Activated T-cell treated with anti-CD3 and anti-CD28 coated beads, Interleukin-2, amount 50 U/mL, for 48 hours (primary cell): ENCODE data around the gene AKT1S1.
"Not testable (repeated sequence)": the region's sequence is repeated elsewhere in the genome, so short reads cannot be mapped to it uniquely, and the experiment has no call there.

ENCODE experiments used
- DNase-seq, 2 experiments: peaks; one replicate each; pipeline ENCODE4 v3.0.0-alpha.2; 2020

The AKT1S1 gene

DNA sequence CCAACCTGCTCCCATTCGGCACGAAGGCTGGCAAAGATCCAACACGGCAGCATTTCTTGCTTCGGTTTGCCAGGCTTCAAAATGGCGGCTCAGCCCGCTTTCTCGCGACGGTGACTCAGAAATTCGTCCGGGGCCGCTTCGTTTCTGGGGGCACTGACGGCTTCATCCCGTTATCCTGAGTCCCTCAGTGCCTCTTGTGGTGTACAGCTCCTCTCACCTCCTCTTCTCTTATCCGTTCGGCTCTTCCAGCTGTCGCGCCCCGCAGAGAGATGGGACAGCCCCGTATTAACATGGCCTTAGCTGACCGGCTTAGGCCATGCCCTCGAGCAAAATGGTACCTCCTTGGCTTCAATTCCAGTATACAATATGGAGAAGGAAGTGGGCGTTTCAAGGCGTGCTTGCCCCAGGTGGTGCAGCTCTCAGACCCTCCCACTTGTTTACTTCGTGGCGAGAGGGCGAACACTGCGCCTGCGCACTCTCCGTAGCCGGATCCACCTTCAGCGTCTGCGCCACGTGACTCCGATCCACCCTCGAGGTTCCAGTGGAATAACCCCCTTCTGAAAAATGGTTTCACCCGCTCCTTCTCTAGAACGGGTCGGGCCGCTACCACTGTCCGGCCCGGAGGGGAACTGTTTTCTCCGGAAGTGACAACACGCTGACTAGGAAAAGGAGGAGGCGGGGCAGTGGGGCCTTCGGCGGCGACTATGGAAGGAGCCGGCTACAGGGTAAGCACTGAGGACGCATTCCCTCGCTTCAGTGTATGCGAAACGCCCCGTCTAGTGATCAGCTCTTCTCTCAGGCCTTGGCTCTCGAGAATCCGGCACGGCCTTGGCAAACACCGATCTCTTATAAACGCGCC is at the start of gene AKT1S1, which contains the start of gene TBC1D17:
TSS of gene AKT1S1 (minus strand) at position 336 of the 859 bp plus-strand sequence. CDS start 4,060 bp downstream, outside the sequence.
TSS of gene TBC1D17 (plus strand) at position 683 of the 859 bp plus-strand sequence. CDS start at position 705, 22 bp downstream.
- peak; percentile 96 to 98 for DNase-seq

DNA sequence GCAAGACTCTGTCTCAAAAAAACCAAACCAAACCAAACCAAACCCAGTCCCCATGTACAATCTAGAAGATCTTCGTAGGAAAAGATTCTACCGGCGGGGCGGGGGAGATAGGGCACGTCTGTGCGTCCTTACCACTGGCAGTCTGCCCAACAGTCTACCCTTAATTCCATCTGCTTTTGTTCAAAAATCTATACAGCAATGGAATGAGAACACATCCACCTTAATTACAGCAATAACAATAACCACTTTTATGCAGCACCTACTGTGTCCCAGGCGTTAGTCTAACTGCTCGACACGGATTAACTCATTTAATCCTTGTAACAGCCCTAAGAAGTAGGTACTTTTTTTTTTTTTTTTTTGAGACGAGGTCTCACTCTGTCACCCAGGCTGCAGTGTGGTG is 49.4 kb upstream of the AKT1S1 start:
- no peak for DNase-seq

DNA sequence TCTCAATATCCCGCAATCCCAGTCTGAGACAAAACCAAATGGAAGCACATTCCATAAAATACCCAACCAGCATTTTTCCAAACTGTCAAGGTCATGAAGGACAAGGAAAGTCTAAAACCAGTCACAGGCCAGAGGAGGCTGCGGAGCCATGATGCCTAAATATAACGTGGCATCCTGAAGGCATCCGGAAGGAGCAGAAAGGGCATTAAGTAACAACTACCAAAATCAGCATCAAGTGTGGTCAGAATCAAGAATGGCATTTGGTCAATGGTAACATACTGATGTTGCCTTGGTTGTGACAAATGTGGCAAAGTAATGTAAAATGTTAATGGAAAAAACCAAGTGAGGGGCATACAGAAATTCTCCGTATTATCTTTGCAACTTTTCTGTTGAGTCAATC is 48.3 kb upstream of the AKT1S1 start:
- no peak for DNase-seq

DNA sequence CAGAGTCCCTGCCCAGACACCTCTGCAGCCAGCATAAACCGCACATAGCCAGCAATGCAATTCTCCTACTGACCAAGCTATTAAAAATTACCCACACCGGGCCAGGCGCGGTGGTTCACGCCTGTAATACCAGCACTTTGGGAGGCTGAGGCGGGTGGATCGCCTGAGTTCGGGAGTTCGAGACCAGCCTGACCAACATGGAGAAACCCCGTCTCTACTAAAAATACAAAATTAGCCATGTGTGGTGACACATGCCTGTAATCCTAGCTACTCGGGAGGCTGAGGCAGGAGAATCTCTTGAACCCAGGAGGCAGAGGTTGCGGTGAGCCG is 47.7 kb upstream of the AKT1S1 start:
- not testable (repeated sequence) for DNase-seq

DNA sequence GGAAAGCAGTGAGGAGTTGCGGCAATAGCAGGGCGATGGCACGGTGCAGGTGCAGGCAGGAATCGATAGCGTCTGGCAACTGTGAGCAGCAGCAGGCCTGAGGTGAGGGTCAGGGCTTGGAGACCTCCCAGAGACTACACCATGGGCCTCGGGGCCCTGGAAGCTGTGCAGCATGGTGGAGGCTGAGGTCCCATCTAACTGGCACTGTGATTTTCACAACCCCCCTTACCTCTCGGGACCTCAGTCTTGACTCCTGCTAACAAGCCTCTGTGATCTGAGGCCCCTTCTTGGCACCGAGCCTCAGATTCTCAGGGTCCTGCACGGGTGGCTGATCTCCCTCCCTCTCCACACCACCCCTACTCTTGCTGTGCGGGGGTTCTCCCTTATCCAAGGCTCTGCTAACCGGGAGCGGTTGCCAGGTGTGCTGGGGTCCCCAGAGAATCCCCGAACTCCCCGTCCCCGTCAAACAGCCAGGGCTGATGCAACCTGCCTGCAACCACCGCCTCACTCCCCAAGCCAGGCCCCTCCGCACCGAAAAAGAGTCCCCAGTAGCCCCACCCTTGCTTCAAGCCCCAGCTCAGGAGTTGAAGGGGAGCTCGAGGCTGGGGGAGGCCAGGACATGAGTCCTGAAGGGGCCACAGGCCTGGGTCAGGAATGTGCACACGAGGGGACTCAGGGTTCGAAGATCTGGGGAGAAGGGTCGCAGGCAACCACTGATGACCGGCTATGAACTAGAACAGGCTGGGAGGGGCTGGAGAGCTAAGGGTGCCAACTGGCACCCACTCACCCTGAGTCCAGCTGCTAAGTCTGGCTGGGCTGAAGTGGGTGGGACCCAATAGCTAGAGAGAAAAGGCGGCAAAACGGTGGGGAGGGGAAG is 47.1 kb upstream of the AKT1S1 start:
- no peak for DNase-seq

DNA sequence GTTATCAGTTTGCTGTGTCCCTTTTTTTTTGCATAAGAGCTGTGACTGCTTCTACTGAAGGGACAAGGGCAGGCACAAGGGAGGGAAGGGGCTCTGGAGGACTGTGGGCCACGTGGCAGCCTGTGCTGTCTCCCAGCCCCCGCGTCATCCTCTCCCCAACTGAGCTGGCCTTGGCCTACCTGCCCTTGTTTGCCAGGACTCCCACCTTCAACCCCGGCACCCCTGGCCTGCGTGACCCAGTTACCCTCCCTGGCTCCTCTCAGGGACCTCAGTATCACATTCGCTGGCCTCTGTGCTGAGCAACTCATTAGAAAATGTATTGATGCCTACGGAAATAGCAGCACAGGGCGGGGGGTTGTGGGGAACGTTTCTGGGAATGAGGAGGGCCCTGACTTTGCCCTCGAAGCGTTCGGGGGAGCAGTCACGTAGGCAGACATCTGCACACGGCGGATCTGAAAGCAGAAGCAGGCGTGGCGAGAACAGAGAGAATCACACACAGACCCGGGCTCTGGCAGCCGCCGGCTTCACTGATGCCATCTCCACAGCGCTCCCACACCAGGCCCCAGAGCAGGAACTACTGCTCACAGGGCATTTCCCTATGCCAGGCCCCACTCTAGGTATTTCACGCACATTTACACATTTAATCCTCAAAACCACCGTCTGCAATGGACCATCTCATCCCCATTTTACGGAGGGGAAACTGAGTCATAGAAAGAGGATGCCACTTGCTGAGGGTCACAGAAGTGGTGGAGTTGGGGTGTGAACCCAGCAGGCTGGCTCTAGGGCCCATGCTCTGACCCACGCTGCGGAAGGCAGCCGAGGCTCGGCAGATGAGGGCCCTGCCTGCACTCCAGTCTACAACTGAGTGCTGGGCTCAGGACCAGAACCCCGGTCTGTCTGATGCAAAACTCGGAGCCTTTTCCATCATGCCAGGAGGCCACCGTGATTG is 46.2 kb upstream of the AKT1S1 start:
- no peak for DNase-seq

DNA sequence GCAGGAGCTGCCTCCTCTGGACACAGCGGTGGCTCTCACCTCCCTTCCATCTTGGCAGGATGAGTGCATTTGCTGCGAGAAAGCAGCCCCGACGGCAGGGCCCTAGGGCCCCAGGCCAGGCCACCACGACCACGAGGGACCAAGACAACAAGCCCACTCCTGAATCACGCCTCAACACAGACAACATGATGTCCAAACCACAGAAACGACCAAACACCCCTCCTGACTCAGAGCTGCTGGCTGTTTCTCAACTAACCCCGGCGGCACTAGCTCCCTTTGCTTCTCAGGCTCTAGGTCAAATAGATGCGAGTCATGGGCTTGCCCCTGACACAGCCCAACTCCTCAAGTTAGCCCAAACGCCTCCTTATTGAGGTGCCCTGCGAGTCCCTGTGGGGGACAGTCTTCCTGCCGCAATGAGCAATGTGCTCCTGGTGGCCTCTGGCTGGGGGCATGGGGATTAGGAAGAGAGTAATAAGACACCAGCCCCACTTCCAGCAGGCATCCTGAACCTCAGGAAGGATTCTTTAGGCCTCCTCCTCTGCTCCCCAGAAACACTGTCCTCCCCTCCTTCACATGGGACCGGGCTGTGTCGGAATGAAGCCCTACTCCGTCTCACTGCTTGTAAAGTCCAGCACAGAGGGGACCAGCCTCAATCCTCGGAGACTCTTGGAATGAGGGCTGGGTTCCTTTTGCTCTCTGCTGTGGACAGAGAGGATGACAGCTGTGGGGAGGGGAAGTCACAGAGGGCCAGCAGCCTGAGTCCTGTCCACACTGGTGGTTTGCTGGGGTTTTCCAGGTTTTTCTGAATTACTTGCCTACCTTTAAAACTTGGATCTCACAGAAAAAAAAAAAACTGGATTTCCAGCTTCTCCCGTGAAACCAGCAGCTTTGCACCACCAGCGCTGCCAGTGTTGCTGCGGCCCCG is 45.0 kb upstream of the AKT1S1 start:
- DNase-seq: peak; percentile 50 to 56

DNA sequence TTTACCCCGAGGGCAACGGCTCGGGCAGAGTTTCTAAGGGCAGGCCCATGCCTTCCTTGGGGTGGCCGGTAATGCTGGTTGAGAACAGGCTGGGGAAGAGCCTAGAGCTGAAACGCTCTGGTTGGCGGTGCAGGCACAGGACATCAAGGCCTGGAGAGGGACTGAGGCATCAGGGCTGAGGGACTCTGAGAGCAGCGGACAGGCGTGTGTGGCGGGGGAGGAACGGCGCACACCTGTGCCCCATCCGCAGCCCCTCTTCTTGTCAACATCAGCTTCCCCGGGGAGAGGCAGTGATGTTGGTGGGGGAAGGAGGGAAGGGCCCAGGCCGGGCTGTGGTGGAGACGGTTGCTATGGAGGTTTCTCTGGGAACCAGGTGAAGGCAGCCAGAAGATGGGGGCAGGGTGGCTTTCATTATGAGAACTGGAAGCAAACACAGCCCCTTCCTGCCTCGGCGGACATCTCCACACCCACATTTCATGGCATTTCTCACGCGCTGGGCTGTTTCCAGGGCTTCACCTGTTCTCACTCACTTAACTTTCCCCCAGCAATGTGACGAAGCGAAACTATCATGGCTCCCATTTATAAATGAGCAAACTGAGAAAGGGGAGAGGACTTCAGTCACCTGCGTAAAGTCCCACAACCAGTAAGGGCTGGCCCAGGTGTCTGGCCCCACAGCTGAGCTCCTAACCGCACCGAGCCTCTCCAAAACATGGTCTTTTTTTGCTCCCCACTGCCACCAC is 43.6 kb upstream of the AKT1S1 start:
- no peak for DNase-seq

DNA sequence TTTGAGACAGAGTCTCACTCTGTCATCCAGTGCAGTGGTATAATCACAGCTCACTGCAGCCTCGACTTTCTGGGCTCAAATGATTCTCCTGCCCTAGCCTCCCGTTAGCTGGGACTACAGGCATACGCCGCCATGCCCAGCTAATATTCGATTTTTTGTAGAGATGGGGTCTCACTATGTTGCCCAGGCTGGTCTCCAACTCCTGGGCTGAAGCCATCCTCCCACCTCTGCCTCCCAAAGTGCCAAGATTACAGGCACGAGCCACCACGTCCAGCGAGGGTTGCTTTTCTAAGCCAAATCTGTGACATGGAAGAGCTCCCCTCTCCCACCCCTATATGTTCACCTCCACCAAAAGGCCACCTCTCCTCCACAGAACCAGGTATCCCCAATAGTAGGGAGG is 40.9 kb upstream of the AKT1S1 start:
- no peak for DNase-seq

DNA sequence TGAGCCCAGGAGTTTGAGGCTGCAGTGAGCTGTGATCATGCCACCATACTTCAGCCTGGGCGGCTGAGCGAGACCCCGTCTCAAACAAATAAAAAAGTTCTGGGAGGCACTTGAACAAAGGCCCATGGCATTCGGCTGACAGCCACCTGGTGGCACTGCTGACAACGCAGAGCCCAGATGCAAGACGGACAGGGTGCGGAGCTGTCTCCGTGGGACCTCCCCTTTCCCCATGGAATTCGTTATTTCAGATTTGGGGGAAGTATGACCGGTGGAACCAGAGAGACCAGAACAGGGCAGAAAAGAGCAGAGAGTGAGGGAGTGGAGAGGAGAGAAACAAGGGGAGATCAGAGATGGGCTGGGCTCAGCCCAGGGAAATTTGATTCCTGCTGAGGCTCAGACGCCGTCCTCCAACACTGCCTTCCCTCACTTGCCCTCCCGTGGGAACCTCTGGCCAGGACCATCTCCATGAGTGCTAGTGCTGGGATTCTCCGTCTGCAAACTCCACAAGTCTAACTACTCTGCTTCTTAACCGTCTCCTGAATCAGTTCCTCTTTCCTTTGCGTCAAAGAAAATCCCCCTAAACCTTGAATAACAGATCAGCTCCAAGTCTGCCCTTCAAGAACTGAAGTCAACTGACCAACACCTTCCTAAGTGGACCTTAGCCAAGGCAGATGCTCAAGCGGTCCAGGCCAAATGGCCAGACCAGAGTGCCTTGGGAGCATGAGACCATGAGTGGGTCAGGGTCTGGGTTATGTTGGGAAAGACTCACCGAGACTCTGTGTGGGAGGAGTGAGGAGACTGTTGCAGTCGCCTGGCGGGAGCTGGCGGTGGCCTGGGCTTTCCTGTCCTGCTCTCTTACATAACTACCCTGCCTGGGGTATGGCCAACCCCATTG is 39.9 kb upstream of the AKT1S1 start:
- no peak for DNase-seq

DNA sequence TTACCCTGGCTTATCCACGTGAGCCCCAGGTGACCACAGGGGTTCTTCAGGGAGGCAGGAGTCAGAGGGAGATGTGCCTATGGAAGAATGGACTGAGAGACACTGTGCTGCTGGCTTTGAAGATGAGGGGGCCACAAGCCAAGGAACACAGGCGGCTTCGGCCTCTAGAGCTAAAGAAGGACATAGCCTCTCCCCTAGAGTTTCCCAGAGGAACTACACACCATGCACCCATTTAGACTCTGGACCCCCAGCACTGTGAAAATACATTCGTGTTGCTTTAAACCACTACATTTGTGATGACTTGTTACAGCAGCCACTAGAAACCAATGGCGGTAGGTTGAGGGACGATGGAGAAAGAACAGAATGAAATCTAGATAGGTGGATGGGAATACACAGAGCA is 38.1 kb upstream of the AKT1S1 start:
- DNase-seq: no peak

DNA sequence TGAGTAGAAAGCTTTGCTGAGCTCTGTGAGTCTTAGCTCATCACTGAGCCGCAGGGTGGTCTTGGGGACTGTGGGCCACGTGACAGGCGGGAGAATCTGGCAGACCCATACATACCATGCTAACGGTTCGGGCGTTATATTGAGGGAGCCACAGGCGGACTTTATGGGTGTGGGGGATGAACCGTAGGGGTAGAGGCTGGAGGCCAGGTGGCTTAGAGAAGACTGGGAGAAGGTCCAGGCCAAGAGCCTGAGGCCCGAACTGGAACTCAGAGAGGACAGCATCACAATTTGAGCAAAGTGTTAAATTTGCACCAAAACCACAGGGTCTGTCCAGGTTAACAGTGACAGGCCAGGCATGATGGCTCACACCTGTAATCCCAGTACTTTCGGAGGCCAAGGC is 36.6 kb upstream of the AKT1S1 start:
- DNase-seq: no peak

DNA sequence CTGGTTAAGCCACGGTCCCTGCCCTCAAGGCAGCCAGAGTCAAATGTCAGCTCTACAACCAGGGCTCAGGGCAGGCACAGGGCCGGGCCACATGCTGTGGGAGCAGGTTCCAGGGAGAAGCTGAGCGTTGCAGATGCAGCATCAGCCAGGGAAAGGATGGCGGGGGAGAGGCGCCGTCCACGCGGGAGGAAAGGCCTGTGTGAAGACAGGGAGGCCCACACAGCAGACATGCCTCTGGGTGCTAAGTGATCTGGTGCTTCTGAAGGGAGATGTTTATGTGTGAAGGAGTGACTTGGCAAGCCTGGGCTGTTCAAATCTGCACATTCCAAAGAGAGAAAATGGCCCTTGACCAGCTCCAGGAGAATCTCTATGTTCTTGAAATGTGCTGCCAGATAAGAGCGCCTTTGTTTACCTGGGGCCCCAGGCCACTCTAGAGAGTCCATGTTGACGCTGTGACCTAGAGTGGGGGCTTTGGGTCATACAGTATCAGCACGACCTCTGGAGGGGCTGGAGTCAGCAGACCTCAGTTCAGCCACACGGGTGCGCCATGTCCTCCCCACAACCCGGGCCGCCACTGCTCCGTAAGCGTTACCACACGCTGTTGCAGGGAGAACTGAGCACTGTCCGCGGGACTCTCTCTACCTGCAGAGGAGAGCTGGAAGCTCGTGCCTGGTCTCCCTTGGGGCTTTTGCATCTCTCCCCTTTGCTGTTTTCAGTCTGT is 36.0 kb upstream of the AKT1S1 start:
- no peak for DNase-seq

DNA sequence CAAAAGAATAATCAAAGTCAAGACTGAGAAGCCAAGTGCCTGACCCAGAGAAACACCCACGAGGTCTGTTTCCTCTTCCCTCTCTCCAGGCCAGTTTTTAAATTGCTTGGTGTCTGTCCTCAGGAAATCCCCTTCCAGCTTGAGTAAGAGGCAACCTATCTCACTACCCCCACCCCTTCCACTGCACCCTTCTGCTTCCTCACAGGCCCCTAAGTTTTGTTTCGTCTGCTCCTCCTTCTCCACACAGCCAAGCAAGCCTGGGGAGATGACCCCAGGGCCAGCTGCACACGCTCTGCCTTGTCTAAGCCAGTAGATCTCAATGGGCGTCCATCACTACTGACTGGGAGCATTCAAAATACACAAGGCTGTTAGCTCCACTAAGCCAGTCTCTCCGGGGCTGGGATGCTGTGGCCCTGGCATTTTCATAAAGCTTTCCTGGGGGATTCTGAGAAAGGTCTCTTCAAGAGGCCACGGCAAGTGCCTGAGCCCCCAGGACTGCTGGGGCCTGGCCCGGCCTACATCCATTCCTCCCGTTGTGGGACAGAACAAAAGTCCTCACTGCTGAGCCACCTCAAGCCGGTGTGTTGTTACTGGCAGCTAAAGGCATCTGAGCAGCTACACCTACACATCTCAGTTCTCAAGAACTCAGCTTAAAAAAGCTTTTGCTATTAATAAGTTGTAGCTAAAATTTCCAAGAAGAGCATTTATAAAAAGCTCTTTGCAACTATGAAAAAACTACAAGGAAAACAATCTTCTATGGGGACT is 34.4 kb upstream of the AKT1S1 start:
- DNase-seq: peak; percentile 58 to 62

DNA sequence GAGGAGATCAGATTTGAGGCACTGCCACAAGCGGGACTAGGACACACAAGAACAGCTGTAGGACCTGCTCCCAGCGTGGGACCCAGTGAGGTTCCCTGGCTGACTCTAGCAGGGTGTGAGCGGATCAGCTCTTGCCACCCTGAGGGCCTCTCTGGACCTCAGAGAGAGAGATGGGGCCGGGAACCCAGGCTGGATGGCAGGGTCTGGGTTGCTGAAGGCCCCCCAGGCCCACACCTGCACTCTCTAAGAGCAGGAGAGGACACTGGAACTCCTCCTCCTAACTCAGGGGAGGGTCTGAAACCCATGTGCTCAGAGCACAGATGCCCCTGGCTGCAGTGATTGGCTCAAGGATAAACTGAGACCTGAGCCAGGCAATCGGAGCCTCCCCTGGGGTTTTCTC is 33.0 kb upstream of the AKT1S1 start:
- no peak for DNase-seq

DNA sequence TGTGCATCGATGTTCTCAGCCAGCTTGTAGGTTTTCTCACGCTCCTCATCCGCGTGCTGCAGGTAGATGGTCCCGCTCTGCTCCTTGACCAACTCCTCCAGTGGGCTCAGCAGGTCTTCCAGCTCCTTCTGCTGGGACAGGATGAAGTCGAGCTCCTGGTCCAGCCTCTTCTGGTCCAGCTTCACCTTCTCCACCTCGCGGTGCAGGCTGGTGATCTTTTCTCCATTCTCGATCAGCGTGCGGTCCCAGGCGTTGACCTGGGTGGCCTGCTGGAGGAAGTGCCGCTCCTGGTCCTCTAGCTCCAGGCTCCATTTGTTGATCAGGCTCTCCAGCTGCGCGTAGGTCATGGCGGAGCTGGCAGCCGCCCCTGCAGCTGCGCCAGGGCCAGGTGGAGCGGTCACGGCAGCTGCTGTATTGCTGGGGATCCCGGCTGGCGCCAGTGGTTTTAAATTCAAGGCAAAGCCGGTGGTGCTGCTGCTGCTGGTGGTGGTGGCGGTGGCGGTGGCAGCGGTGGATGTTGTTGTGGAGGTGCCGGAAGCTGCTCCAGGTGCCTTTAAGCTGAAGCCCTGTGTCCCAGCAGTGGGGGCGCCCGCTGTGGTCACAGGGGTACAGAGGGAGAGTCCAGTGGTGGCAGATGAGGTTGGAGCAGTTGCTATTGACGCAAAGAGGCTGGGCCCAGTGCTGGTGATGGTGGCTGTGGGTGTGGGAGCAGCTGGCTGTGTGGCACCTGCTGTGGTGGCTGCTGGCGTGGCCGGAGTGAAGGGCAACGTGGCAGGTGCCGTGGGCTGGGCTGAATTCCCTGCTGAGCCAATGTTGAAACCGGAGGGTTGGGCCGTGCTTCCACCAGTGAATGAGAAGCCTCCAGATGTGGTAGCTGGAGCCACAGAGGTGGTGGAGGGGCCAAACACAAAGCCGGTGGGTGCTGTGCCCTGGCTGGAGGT is 31.6 kb upstream of the AKT1S1 start:
- DNase-seq: no peak
